Islet of Langerhans (tissue), 1 donor: ENCODE results near the gene CEBPZOS.

ENCODE experiments used
- FAIRE-seq: peaks from one replicate; lab custom pipeline; 2011; peaks lifted over from hg19 to GRCh38; lab: Jason Lieb, UNC

The CEBPZOS gene

GRCh38 chr2:37196320-37197195 lies at the start of gene CEBPZOS:
Gene CEBPZOS (plus strand): TSS chr2:37196496. CDS start chr2:37199705, 3,209 bp downstream.
- FAIRE-seq, result peak; percentile 47

DNA sequence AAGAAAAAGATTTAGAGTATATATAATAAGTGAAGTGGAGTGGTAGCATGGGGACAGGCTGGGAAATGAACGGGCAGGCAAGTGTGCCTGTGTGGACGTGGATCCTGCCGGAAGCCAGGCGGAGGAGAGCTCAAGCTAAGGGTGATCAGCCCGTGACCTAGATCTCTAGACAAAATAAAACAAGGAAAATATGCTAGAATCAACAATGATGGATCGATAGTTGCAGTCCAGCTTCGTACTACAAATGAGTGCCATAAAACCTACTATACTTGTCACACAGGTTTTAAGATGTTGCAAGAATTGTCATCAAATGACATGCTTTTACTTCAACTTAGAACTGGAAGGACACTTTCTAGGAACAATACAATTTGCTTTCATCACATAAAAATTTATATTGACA lies 48.0 kb upstream of the CEBPZOS start:
- no peak for FAIRE-seq

GRCh38 chr2:37149626-37150322 lies 46.5 kb upstream of the CEBPZOS start:
- peak; percentile 76 for FAIRE-seq

DNA sequence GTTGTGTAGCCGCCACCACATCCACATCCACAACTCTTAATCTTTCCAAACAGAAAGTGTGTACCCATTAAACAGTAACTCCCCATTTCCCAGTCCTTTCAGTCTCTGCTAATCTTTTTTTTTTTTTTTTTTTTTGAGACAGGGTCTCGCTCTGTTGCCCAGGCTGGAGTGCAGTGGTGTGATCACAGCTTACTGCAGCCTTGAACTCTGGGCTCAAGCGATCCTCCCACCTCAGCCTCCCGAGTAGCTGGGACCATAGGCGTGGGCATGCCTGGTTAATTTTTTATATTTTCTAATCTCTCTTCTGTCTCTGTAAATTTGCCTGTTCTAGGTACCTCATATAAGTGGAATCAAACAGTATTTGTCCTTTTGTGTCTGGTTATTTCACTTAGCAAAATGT lies 43.1 kb upstream of the CEBPZOS start:
- FAIRE-seq, result no peak

DNA sequence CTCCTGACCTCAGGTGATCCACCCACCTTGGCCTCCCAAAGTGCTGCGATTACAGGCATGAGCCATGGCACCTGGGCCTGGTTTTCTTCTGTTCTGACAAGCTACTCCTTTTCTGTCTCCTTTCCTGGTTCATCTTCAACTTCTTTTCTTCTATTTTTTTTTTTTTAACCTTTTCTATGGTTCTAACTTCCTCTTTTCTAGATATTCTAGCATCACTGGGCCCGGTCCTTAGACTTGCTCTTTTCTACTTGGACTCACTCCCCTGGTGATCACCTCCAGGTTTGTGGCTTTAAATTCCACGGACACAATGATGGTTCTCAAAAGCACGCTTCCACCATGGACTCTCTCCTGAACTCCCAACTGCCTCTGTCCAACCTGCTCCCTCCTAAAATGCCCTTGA lies 41.5 kb upstream of the CEBPZOS start:
- FAIRE-seq, result no peak

DNA sequence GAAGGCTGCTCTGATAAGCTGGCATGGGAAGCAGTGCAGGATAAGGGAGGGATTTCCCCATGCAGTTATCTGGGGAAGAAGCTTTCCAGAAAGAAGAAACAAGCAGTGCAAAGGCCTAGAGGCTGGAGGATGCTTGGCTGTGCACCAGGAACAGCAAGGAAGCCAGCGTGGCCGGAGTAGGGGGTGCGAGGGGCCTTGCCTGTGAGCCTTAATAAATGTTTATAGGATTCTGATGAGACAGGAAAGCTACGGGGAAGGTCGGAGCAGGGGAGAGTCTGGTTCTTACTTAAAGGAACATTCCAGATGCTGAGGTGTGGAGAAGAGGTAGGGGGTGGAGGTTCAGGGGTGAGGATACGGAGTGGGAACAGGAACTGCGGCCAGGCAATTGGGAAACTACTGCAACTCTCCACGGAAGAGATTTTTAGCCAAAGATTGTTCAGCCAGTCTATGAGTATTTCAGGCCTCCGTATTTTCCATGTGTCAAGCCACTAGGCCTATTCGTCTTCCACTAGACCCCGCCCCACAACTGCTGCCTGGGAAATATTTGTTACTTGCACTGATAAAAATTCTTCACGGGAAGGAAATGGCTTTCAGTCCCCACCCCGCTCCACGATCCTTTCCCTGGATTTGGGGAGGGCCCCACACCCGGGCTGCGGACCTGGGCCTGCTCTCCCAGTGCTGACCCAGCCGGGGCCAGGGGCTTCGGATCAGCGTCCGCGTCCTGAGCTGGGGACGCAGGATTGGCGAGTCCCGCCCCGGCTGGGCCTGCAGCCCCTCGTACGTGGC lies 40.0 kb upstream of the CEBPZOS start:
- no peak for FAIRE-seq

GRCh38 chr2:37156857-37157714 lies 39.2 kb upstream of the CEBPZOS start, which contains the start of gene EIF2AK2:
Gene EIF2AK2 (minus strand): TSS chr2:37156980. CDS start chr2:37147806, 9,174 bp downstream.
- FAIRE-seq, result no peak

DNA sequence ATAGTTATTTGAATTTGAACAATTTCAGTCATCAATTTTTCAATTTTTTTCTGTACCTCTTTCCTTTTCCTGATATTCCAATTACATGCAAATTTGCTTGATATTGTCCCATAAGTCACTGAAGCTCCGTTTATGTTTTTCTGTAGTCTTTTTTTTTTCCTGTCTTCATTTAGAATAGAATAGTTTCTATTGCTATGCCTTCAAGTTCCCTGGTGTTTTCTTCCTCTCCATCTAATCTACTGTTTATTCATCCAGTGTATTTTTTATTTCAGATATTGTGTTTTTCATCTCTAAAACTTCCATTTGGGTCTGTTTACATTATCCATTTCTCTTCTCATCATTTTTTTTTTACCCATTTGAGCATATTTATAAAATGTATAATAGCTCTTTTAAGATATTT lies 31.5 kb upstream of the CEBPZOS start:
- no peak for FAIRE-seq

GRCh38 chr2:37167636-37168180 lies 28.6 kb upstream of the CEBPZOS start:
- FAIRE-seq, result peak; percentile 78

- peak; percentile 64 for FAIRE-seq
These were observed 27.9 kb upstream of the CEBPZOS start for GRCh38 chr2:37168217-37168981.

DNA sequence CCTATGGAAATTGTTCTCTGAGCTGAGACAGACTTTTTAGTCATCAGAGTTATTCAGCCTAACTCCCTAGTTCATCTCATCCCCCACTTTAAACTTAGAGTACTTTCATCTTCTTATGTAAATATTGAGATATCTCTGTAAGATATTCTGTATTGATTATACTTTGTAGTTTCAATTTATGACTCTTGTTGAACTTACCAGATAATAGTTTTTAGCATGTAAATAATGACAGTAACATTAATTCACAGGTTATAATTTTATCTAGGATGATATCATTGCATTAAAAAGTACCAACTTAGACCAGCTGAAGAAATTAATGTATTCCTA lies 24.7 kb upstream of the CEBPZOS start:
- no peak for FAIRE-seq

DNA sequence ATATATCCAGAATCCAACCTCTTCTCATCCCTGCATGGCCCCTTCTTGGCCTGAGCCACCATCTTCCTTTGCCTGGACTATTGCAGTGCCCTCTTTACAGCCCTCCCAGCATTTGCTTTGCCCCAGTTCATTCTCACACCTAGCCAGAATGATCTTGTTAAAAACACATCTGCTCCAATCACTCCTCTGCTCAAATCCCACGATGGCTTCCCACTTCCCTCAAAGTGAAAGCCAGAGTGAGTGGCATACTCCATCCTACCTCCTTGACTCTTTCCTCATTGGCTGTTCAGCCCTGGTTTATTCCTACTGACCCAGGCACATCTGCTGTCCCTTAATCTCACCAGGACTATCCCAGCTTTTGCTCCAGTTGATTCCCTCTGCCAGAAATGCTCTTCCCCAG lies 22.6 kb upstream of the CEBPZOS start:
- FAIRE-seq, result no peak

GRCh38 chr2:37180006-37180639 lies 16.2 kb upstream of the CEBPZOS start:
- FAIRE-seq, result no peak

DNA sequence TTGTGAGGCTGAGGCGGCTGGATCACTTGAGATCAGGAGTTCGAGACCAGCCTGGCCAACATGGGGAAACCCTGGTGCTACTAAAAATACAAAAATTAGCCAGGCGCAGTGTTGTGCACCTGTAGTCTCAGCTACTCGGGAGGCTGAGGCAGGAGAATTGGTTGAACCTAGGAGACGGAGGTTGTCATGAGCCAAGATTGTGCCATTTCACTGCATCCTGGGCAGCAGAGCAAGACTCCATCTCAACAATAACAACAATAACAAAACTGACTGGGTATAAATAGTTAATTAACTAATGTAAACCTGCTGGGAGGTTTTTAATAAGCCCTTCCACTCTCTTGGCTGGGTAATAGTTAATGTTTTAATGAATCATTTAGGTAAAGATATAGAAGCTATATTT lies 15.7 kb upstream of the CEBPZOS start:
- no peak for FAIRE-seq

- FAIRE-seq, result no peak
These were observed 14.3 kb upstream of the CEBPZOS start for GRCh38 chr2:37181726-37182684.

- no peak for FAIRE-seq
These were observed 7.7 kb upstream of the CEBPZOS start, which contains the start of gene SULT6B1 for GRCh38 chr2:37188570-37188969. Gene SULT6B1 (minus strand): TSS chr2:37188670. CDS start chr2:37188640, 30 bp downstream.

DNA sequence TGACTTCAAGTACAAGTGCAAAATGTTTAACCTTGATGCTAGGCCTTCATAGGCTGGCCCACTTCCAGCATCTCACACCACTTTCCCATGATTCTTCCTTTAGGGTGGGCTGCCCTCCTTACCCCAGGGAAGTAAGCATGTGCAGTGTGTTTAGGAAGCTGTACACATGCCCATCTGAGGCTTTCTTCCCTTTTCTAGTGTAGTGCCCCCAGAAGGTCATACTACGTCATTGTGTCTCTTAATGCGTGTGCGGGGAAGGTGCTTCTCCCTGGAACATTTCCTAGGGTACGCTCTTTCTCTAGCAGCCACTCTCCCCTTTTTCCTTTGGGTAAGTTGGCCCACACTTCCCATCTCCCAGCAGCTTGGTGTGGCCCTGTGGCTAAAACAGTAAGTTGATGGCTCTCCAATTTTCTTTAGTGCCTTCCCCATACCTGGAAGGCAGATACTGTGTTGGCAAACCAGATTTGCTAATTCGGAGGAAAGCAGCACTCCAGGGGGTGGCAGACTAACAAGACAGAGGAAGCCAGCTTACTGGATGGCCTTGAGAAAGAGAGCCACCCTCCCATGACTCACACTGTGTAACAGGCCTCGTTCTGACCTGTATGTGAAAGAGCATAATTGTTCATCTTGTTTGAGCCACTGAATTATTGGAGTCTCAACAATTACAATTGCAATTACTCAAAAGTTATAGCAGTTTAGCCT lies 6.7 kb upstream of the CEBPZOS start:
- FAIRE-seq, result no peak

DNA sequence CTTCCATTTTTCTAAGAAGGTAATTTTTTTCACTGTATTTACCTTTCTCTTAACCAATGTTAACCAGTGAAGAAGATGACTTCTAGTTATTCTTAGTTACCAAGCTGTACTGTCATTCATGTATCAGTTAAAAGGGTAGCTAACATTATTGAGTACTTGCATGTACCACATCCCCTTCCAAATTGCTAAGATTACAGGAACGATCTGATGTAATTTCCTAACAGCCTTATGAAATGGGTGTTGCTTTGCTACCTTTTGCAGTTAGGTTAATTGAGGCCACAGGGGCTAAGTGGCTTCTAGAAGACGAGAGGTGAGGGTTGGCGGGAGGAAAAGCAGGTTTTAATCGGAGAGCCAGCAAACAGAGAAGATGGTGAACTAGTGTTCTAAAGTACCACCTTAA lies 6.0 kb upstream of the CEBPZOS start:
- FAIRE-seq, result no peak
